ENCODE data around the gene DZIP1L.
A peak's percentile ranks its signal among the peaks of the same experiment; 100 is the strongest.
"Not testable (repeated sequence)": the region's sequence is repeated elsewhere in the genome, so short reads cannot be mapped to it uniquely, and the experiment has no call there.

The DZIP1L gene

DNA sequence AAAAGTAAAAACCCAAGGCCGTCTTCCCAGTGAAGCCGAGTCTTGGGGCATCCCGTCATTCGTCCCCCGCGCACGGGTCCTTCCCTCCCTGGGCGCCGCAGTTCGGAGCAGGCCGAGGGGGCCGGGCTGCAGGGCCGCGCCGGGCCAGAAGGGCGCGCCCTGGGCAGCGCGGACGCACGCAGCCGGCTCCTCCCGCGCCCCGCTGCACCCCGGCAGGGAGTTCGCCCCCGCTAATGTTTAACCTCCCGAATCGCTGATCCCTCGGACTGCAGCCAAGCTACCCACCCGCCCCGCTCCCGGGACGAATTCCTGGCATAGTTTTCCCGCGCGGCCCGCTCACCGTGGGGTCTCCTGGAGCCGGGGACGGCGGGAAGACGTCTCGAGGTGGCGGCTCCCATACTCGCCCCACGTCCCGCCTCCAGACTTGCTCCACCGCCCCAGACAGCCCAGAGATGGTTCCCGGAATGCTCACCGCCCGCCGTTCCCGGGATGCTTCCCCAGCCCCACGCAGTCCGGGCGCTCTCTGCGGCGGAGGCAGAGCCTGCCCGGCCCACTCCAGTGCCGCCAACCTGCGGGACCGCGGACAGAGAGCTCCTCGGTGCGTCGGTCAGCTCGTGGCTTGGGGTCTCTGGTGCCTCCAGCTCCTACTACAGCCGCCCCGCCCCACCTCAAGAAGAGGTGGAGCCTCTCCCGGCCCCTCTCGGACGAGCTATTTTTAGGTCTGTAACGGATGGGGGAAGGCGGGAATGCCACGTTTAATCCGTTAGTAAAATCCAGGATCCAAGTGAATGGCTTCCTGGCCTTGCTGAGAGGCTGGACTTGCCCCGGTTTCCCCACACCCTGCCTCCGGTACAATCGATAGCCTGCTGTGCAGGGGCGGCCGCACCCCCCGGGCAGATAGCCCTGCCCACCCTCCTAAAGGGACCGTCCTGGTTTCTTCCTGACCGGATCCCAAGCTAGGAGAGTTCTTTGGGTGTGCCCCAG lies at the start of gene DZIP1L:
Gene DZIP1L, minus strand, starts transcription at position 621 of the 984 bp plus-strand sequence. CDS start 11,637 bp downstream, outside the sequence.
- H3K27ac Mint-ChIP-seq = peak within 1 kb of the TSS; percentile 94
- peak within 1 kb of the TSS; percentile 94 for H3K4me3 Mint-ChIP-seq
- peak; percentile 77 for DNase-seq
- TF ChIP-seq, protein P1, sequence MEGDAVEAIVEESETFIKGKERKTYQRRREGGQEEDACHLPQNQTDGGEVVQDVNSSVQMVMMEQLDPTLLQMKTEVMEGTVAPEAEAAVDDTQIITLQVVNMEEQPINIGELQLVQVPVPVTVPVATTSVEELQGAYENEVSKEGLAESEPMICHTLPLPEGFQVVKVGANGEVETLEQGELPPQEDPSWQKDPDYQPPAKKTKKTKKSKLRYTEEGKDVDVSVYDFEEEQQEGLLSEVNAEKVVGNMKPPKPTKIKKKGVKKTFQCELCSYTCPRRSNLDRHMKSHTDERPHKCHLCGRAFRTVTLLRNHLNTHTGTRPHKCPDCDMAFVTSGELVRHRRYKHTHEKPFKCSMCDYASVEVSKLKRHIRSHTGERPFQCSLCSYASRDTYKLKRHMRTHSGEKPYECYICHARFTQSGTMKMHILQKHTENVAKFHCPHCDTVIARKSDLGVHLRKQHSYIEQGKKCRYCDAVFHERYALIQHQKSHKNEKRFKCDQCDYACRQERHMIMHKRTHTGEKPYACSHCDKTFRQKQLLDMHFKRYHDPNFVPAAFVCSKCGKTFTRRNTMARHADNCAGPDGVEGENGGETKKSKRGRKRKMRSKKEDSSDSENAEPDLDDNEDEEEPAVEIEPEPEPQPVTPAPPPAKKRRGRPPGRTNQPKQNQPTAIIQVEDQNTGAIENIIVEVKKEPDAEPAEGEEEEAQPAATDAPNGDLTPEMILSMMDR (IDR thresholded peaks at IDR 0.05) = peak; percentile 41
- peaks cover 11% of the 10 kb centered on the region for H3K36me3 Mint-ChIP-seq (ENCODE audit: low read depth)
- peaks cover 4% of the 10 kb centered on the region for H3K27me3 Mint-ChIP-seq (ENCODE audit: low read depth, poor library complexity)
- no peaks in the 10 kb centered on the region for H3K9me3 Mint-ChIP-seq
- peaks cover 36% of the 10 kb centered on the region for H3K4me1 Mint-ChIP-seq

DNA sequence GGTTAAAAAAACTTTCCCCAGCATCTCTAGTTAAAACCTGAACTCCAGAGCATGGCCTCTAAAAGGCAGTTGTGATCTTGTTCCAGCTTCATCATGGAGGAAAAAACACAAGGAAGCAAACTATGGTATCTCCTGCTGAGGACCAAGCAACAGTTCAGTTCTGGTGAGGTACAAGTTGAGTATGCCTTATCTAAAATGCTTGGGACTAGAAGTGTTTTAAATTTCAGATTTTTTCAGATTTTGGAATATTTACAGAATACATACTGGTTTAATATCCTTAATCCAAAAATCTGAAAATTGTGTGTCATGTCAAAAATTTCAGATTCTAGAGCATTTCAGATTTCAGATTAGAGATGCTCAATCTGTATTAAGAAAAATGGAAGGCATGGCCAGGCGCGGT lies 49.7 kb upstream of the DZIP1L start:
- H3K27me3 Mint-ChIP-seq (ENCODE audit: low read depth, poor library complexity) = no peaks in the 10 kb centered on the region
- no peaks in the 10 kb centered on the region for H3K9me3 Mint-ChIP-seq
- no peak for DNase-seq
- peaks cover 86% of the 10 kb centered on the region for H3K36me3 Mint-ChIP-seq (ENCODE audit: low read depth)
- H3K4me1 Mint-ChIP-seq = no peaks in the 10 kb centered on the region
- no peak overlapping the region for H3K4me3 Mint-ChIP-seq
- no peak overlapping the region for H3K27ac Mint-ChIP-seq
- TF ChIP-seq, protein P1 (IDR thresholded peaks at IDR 0.05) = no peak

DNA sequence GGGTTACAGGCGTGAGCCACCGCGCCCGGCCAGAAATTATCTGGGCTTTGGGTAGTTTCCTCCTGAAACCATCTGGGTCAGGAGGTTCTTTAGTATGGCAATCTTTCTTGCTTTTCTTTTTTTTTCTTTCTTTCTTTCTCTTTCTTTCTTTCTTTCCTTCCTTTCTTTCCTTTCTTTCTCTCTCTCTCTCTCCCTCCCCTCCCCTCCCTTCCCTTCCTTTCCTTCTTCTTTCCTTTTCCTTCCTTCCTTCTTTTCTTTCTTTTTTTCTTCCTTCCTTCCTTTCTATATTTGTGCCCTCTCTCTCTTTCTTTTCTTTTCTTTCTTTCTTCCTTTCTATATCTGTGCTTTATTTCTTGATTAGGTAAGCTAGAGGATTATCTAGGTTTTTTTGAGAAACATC lies 42.3 kb upstream of the DZIP1L start:
- peaks cover 27% of the 10 kb centered on the region for H3K36me3 Mint-ChIP-seq (ENCODE audit: low read depth)
- H3K27me3 Mint-ChIP-seq (ENCODE audit: low read depth, poor library complexity) = peaks cover 4% of the 10 kb centered on the region
- H3K4me1 Mint-ChIP-seq = no peaks in the 10 kb centered on the region
- no peak overlapping the region for H3K4me3 Mint-ChIP-seq
- DNase-seq = no peak
- TF ChIP-seq, protein P1 (IDR thresholded peaks at IDR 0.05) = no peak
- H3K27ac Mint-ChIP-seq = peak overlapping the region; percentile 13
- peaks cover 26% of the 10 kb centered on the region for H3K9me3 Mint-ChIP-seq

DNA sequence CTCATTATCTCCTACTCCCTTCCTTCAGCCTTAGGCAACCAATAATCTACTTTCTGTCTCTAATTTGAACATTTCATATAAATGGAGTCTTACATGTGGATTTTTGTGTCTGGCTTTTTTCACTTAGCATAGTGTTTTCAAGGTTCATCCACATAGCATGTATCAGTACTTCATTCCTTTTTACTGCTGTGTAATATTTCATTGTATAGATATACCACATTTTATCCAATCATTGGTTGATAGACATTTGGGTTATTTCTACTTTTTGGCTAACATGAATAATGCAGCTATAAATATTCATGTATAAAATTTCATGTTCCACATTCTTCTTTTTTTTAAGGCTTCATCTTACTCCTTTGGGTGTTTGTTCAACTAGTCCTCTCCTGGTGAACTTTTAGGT lies 39.1 kb upstream of the DZIP1L start:
- H3K36me3 Mint-ChIP-seq (ENCODE audit: low read depth) = no peaks in the 10 kb centered on the region
- no peak for DNase-seq
- H3K27ac Mint-ChIP-seq = no peak overlapping the region
- TF ChIP-seq, protein P1 (IDR thresholded peaks at IDR 0.05) = no peak
- peaks cover 4% of the 10 kb centered on the region for H3K27me3 Mint-ChIP-seq (ENCODE audit: low read depth, poor library complexity)
- H3K4me3 Mint-ChIP-seq = no peak overlapping the region
- no peaks in the 10 kb centered on the region for H3K4me1 Mint-ChIP-seq
- H3K9me3 Mint-ChIP-seq = peaks cover 28% of the 10 kb centered on the region

- DNase-seq = no peak
- Mint-ChIP-seq H3K27ac (no peak overlapping the region), H3K36me3 (ENCODE audit: low read depth) (no peaks in the 10 kb centered on the region), H3K27me3 (ENCODE audit: low read depth, poor library complexity) (no peaks in the 10 kb centered on the region), H3K9me3 (peaks cover 20% of the 10 kb centered on the region), H3K4me3 (no peak overlapping the region), H3K4me1 (no peaks in the 10 kb centered on the region)
- TF ChIP-seq, protein P1 (IDR thresholded peaks at IDR 0.05) = no peak
Observed at GRCh38 chr3:138148503-138148902, 33.1 kb upstream of the DZIP1L start.

- not testable (repeated sequence) for H3K36me3 Mint-ChIP-seq (ENCODE audit: low read depth); H3K4me3 Mint-ChIP-seq; DNase-seq; H3K27me3 Mint-ChIP-seq (ENCODE audit: low read depth, poor library complexity); H3K4me1 Mint-ChIP-seq; H3K27ac Mint-ChIP-seq
- H3K9me3 Mint-ChIP-seq = peaks cover 15% of the 10 kb centered on the region
Observed at GRCh38 chr3:138142181-138142580, 26.8 kb upstream of the DZIP1L start.

Data from nephron progenitor cell (in vitro differentiated cells).